Endothelial cell of umbilical vein (primary cell): Measurements from ENCODE around the gene EIF5A2. TPM values are rescaled to one million over a fixed set of nuclear protein-coding genes. Genes with fewer than 3 reads are reported as not detected.

Experiments used
- BruUV-seq: library from RNA; stranded (reverse); fragments of 400-500 nt; replicated peaks from 2 replicates; lab custom pipeline; 2021; lab: Mats Ljungman, UMichigan
- CTCF ChIA-PET: fragments of 300-600, 350-600 bp; sonication (Branson Sonifier 250); formaldehyde crosslinking; loops from one replicate; lab custom pipeline; 2021; ENCODE audit warnings: antibody characterized with exemption, inconsistent platforms; lab: Charles Lee
- POLR2A ChIA-PET: fragments of 300-600, 350-600 bp; sonication (Branson Sonifier 250); formaldehyde crosslinking; loops from one replicate; lab custom pipeline; 2021; ENCODE audit warnings: antibody characterized with exemption, inconsistent platforms; lab: Charles Lee
- DNase-seq: peaks from one replicate; pipeline ENCODE4 v3.0.0-alpha.2; 2011; ENCODE audit warnings: low read depth, low spot score
- FAIRE-seq: peaks from 2 replicates; lab custom pipeline; 2011; peaks lifted over from hg19 to GRCh38; lab: Jason Lieb, UNC
- H2AFZ ChIP-seq: 2 replicates; pipeline ENCODE4 v1.6.0; 2012; ENCODE audit warnings: low read depth, low read length, control low read depth, inconsistent platforms
- H3K27ac ChIP-seq: 2 replicates; pipeline ENCODE4 v1.5.1; 2011; ENCODE audit warnings: low read depth, mild to moderate bottlenecking, control low read depth, low read length, moderate library complexity; ENCODE audit not compliant: insufficient read depth
- H3K27me3 ChIP-seq, 2 experiments: 2 replicates each; pipeline versions ENCODE4 v1.6.0 to v1.6.1; 2011; ENCODE audit warnings: low read length in 2 of 2, mixed read lengths in 1 of 2; ENCODE audit not compliant: control insufficient read depth in 2 of 2, insufficient read depth in 2 of 2
- H3K36me3 ChIP-seq, 2 experiments: 2 replicates in 1 of 2; 3 replicates in 1 of 2; pipeline ENCODE4 v1.5.1; 2011; ENCODE audit warnings: low read length in 2 of 2, mild to moderate bottlenecking in 1 of 2, moderate library complexity in 1 of 2; ENCODE audit not compliant: control insufficient read depth in 2 of 2, insufficient read depth in 2 of 2; ENCODE audit errors: extremely low read depth in 1 of 2
- H3K4me1 ChIP-seq: 3 replicates; pipeline ENCODE4 v1.5.1; 2011; ENCODE audit warnings: mild to moderate bottlenecking, low read length; ENCODE audit not compliant: control insufficient read depth, insufficient read depth; ENCODE audit errors: extremely low read depth
- H3K4me2 ChIP-seq: 2 replicates; pipeline ENCODE4 v1.6.1; 2011; ENCODE audit warnings: low read length, control low read depth, mixed read lengths; ENCODE audit not compliant: insufficient read depth
- H3K4me3 ChIP-seq, 3 experiments: fragments of 200-600 bp in 1 of 3; sonication (generic), shearing (Covaris generic) in 1 of 3; replicated peaks in 1 of 3; 2 replicates each; pipeline ENCODE4 v1.5.1; 2011 to 2016; ENCODE audit warnings: control low read depth in 3 of 3, low read length in 3 of 3, mild to moderate bottlenecking in 2 of 3, inconsistent platforms in 1 of 3, low read depth in 1 of 3, moderate library complexity in 1 of 3; ENCODE audit not compliant: insufficient read depth in 1 of 3
- H3K79me2 ChIP-seq: 2 replicates; pipeline ENCODE4 v1.6.0; 2012; ENCODE audit warnings: low read length, inconsistent platforms; ENCODE audit not compliant: control insufficient read depth, insufficient read depth
- H3K9ac ChIP-seq: replicated peaks from 2 replicates; pipeline ENCODE3; 2011; ENCODE audit warnings: low read length, control low read depth; ENCODE audit not compliant: insufficient read depth; ENCODE audit errors: extremely low read depth
- H3K9me1 ChIP-seq: replicated peaks from 3 replicates; pipeline ENCODE4 v1.6.0; 2011; ENCODE audit warnings: mild to moderate bottlenecking, low read length; ENCODE audit not compliant: control insufficient read depth, insufficient read depth; ENCODE audit errors: extremely low read depth
- H3K9me3 ChIP-seq: replicated peaks from 2 replicates; pipeline ENCODE4 v1.5.1; 2012; ENCODE audit warnings: low read length, inconsistent platforms; ENCODE audit not compliant: control insufficient read depth, insufficient read depth
- H4K20me1 ChIP-seq: replicated peaks from 2 replicates; pipeline ENCODE3; 2011; ENCODE audit warnings: mild to moderate bottlenecking, low read length; ENCODE audit not compliant: control insufficient read depth, insufficient read depth; ENCODE audit errors: extremely low read depth
- EZH2 ChIP-seq: IDR thresholded peaks from 2 replicates; pipeline ENCODE4 v1.6.1; 2012; ENCODE audit warnings: borderline replicate concordance, low read depth, mild to moderate bottlenecking, moderate library complexity, low read length, inconsistent platforms; ENCODE audit not compliant: severe bottlenecking
- FOS ChIP-seq: IDR thresholded peaks from 2 replicates; pipeline ENCODE4 v1.6.1; 2011; ENCODE audit warnings: mild to moderate bottlenecking, low read length, moderate library complexity, borderline replicate concordance; ENCODE audit not compliant: insufficient read depth
- GATA2 ChIP-seq: IDR thresholded peaks from 2 replicates; pipeline ENCODE4 v1.7.0; 2011; ENCODE audit warnings: low read depth, mild to moderate bottlenecking, moderate library complexity, mixed read lengths, low read length; ENCODE audit not compliant: insufficient read length, insufficient read depth
- JUN ChIP-seq: IDR thresholded peaks from 2 replicates; pipeline ENCODE4 v1.6.1; 2011; ENCODE audit warnings: borderline replicate concordance, low read depth; ENCODE audit not compliant: insufficient read length, insufficient read depth
- MYC ChIP-seq: IDR thresholded peaks from one replicate; pipeline ENCODE4 v1.6.1; 2011; ENCODE audit warnings: mild to moderate bottlenecking, low read depth, low read length
- POLR2A ChIP-seq: IDR thresholded peaks from 2 replicates; pipeline ENCODE4 v1.6.1; 2012; ENCODE audit warnings: low read depth, mild to moderate bottlenecking, control low read depth, low read length
- POLR2AphosphoS5 ChIP-seq: IDR thresholded peaks from 2 replicates; pipeline ENCODE4 v1.6.1; 2012; ENCODE audit warnings: low read depth, mild to moderate bottlenecking, control low read depth, low read length, moderate library complexity; ENCODE audit not compliant: insufficient read depth
- dilution Hi-C: fragments of 300-500 bp; cut with MboI; formaldehyde crosslinking; loops from one replicate; pipeline ENCODE4 v1.15.0; 2019; ENCODE audit warnings: low sequenced_read_pairs; ENCODE audit not compliant: extremely low pct_ligation_motif_present
- intact Hi-C: fragments of 100-400 bp; cut with micrococcal nuclease; formaldehyde crosslinking; loops from one replicate; pipeline ENCODE4 v1.10.0; 2022
- polyA plus RNA-seq, 4 experiments: library from polyadenylated mRNA; depleted of rRNA in 3 of 4; stranded (reverse) in 3 of 4; unstranded in 1 of 4; fragments of >200 nt; gene quantifications; 2 replicates each; pipeline versions ENCODE4 v1.2.1 to v1.2.3, GENCODE V29; 2011 to 2012; ENCODE audit warnings: missing spikeins in 1 of 4
- total RNA-seq: library from RNA; stranded (reverse); gene quantifications from 2 replicates; pipeline ENCODE4 v1.2.3, GENCODE V29; 2021
- TF ChIP-seq, protein P1 (sequence below): IDR thresholded peaks from 2 replicates; pipeline ENCODE4 v1.6.1; 2011; ENCODE audit not compliant: insufficient read depth, insufficient read length
- TF ChIP-seq, protein P2 (sequence below), 2 donors: IDR thresholded peaks; 1 replicate in 1 of 2; 2 replicates in 1 of 2; pipeline ENCODE4 v1.5.1; 2011; ENCODE audit warnings: low read length in 2 of 2, mild to moderate bottlenecking in 2 of 2, moderate library complexity in 2 of 2, control low read depth in 1 of 2, inconsistent platforms in 1 of 2, low read depth in 1 of 2; ENCODE audit not compliant: insufficient read depth in 1 of 2; ENCODE audit errors: extremely low read depth in 1 of 2

The EIF5A2 gene
- total and polyA plus RNA-seq, 2 donors (not counting 3 experiments of a cell fraction or from before 2014, with no cell fraction given), result 3.7 to 10.9 TPM

DNA sequence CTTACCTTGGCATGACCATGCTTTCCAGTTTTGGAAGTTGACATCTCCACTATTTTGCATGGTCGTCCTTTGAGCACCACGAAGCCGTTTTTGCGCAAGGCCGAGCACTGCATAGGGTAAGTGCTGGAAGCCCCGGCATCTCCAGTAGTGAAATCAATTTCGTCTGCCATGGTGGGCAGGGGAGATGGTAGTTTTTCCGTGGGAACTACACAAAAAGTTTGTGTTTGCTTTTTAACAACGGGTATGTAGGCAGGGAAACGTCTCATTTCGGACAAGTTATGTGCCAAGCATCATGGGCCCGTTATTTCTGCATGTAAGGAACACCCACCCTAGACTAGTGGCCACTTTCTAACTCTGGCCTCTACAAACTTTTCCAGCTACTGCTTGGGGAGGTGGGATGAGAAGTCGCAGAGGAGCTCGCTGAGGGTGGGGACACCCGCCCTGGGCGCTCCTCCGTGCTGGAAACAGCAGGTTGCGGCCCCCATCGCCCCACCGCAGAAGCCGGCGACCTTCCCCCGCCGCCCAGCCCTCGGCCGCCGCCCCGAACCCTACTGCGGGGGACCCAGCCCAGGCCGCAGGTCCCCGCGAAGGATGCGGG lies 701 bp downstream of the EIF5A2 start:
- FAIRE-seq, result no peak
- H3K9me1 ChIP-seq, result no peaks in the 10 kb centered on the region
- DNase-seq, result peak; percentile 27
- no peak for TF ChIP-seq GATA2
- no peak for TF ChIP-seq JUN
- no peak for TF ChIP-seq EZH2
- no peak for TF ChIP-seq POLR2AphosphoS5
- TF ChIP-seq POLR2A, result no peak
- TF ChIP-seq, protein P1, sequence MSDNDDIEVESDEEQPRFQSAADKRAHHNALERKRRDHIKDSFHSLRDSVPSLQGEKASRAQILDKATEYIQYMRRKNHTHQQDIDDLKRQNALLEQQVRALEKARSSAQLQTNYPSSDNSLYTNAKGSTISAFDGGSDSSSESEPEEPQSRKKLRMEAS, result no peak
- H3K9ac ChIP-seq, result peak overlapping the region; percentile 68
- POLR2A ChIA-PET, result interaction anchor here (1.6 kb wide), 1 partner anchor 38 kb away, joined by 7 read pairs; the partner anchor contains the start of gene RPL22L1
- dilution Hi-C loops, result no loop called here
- H3K4me1 ChIP-seq, result peaks cover 12% of the 10 kb centered on the region
- CTCF ChIA-PET, result interaction anchor here (1.5 to 1.7 kb wide), 2 partner anchors 19 to 97 kb away, joined by 5 read pairs; no protein-coding TSS in a partner anchor
- H3K4me3 ChIP-seq, result peak overlapping the region; percentile 64 to 69 (median 68)
- H3K27ac ChIP-seq, result no peak overlapping the region
- intact Hi-C loops, result loop anchor here (1.0 kb wide), 1 partner anchor 37 kb away; the partner anchor contains the start of gene RPL22L1
- peaks cover 0 to 3% of the 10 kb centered on the region in 2 experiments for H3K27me3 ChIP-seq
- BruUV-seq, result no TSS peak
- H3K79me2 ChIP-seq, result no peaks in the 10 kb centered on the region
- no peaks in the 10 kb centered on the region for H4K20me1 ChIP-seq
- H3K4me2 ChIP-seq, result peak overlapping the region; percentile 99
- H3K36me3 ChIP-seq, result no peaks in the 10 kb centered on the region
- H3K9me3 ChIP-seq, result no peaks in the 10 kb centered on the region
- peak overlapping the region; percentile 93 for H2AFZ ChIP-seq

DNA sequence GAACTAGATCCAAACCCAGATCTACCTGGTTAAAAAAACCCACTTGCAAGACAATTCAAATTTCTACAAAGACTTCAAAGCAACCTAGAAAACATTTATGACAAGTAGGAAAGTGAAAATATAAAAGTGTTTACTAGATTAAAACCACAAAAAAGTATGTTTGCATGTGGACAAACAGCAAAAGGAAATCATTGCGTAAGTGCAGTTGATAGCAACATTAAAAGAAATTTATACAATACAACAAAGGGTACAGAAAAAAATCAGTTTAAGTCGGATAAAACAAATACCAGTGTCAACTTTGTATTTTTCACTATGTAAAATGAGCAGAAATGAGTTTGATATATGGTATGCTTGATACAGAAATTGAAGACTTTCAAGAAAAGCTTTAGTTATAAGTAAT lies 2.6 kb downstream of the EIF5A2 start:
- Histone ChIP-seq H3K9me3 (no peaks in the 10 kb centered on the region), H3K27ac (no peak overlapping the region), H3K4me1 (peaks cover 12% of the 10 kb centered on the region), H3K4me3 (no peak overlapping the region), H3K9me1 (no peaks in the 10 kb centered on the region), H3K36me3 (no peaks in the 10 kb centered on the region), H3K4me2 (no peak overlapping the region), H3K79me2 (no peaks in the 10 kb centered on the region), H3K9ac (no peak overlapping the region), H3K27me3 (peaks cover 0 to 2% of the 10 kb centered on the region in 2 experiments), H4K20me1 (no peaks in the 10 kb centered on the region), H2AFZ (no peak overlapping the region)
- ChIA-PET CTCF (no interaction called here), POLR2A (no interaction called here)
- intact Hi-C loops, result no loop called here
- DNase-seq, result no peak
- dilution Hi-C loops, result no loop called here
- FAIRE-seq, result no peak
- TF ChIP-seq, protein P1, result no peak
- TF ChIP-seq EZH2, result no peak
- TF ChIP-seq GATA2, result no peak
- TF ChIP-seq, protein P2, sequence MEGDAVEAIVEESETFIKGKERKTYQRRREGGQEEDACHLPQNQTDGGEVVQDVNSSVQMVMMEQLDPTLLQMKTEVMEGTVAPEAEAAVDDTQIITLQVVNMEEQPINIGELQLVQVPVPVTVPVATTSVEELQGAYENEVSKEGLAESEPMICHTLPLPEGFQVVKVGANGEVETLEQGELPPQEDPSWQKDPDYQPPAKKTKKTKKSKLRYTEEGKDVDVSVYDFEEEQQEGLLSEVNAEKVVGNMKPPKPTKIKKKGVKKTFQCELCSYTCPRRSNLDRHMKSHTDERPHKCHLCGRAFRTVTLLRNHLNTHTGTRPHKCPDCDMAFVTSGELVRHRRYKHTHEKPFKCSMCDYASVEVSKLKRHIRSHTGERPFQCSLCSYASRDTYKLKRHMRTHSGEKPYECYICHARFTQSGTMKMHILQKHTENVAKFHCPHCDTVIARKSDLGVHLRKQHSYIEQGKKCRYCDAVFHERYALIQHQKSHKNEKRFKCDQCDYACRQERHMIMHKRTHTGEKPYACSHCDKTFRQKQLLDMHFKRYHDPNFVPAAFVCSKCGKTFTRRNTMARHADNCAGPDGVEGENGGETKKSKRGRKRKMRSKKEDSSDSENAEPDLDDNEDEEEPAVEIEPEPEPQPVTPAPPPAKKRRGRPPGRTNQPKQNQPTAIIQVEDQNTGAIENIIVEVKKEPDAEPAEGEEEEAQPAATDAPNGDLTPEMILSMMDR (IDR thresholded peaks at IDR 0.05; ENCODE audit: extremely low read depth in 1 of 2, insufficient read depth in 1 of 2, low read depth in 1 of 2, low read length in 2 of 2), result no peak
- no peak for TF ChIP-seq MYC
- no peak for TF ChIP-seq POLR2AphosphoS5
- no peak for TF ChIP-seq FOS
- no peak for TF ChIP-seq JUN
- no peak for TF ChIP-seq POLR2A
- no TSS peak for BruUV-seq
